ENCODE results near the gene SHOC2. TPM values are rescaled to one million over a fixed set of nuclear protein-coding genes. Genes with fewer than 3 reads are reported as not detected.

Gene SHOC2
- 17.5 to 26.3 TPM (median 22.0 TPM) in 5 replicates for total RNA-seq (2022; extraction: Qiagen RNA extraction)

DNA sequence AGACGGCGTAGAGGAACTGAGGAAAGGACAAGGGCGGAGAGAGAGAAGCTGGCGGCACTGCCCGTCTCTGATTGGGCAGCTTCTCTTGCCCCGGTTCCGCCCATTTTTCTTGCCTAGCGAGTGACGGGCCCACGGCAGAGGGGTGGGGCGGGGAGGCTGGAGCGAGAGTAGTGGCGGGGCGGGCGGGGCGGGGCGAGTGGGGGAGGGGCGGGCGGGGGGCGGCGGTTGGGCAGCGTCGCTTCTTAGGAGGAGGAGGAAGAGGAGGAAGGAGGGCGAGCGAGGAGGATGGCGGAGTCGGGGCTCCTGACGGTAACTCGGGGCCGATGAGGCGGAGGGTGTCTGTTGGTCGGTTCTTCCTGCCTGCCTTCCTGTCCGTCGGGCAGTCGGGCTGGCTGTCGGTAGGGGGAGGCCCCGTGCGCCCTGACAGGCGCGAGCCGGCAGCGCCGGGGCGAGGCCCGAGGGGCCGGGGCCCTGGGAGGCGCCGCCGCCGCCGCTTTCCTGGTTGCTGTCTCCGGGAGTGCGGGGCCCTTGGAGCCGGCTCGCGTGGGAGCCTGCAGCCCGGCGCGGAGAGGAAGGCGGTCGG lies at the start of gene SHOC2:
SHOC2 (plus strand) TSS at position 256 of the 583 bp plus-strand sequence. CDS start 44,755 bp downstream, outside the sequence.

DNA sequence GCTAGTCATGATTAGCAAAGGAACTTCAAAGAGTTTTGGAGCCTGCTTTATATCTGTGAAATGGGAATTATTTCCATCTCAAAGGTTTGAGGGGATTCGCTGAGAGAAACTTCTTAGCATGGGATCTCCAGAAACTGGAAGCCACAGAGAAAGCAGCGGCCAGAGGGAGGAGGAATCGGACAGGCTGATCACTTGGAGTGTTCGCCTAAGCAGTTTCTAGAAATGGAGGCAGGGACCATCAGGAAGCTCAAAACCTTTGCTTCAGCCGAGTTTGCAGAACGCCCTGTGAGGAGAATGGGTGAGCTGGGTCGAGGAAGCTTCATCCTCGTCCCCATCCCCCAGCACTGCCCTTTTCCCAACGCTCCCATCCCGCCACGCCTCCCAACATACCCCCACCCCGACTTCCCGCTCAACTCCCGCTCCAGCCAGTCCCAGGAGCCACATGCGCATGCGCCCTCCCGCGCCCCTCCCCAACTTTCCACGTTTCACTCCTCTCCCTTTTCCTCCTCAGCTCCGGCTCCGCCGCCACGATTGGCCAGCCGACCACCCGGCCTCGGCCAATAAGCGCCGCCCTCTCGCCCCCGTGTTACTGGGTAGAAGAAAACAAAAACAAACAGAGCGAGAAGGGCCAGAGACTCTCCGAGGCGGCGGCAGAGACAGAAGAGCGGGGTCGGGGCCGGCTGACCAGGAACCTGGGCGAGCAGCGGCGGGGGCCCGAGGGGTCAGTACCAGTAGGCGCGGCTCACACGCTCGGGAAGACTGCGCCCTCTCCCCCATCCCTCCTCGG lies 47.9 kb upstream of the SHOC2 start, which contains the start of gene PDCD4:
PDCD4 (plus strand) TSS at position 631 of the 787 bp plus-strand sequence. CDS start 4,100 bp downstream, outside the sequence.

DNA sequence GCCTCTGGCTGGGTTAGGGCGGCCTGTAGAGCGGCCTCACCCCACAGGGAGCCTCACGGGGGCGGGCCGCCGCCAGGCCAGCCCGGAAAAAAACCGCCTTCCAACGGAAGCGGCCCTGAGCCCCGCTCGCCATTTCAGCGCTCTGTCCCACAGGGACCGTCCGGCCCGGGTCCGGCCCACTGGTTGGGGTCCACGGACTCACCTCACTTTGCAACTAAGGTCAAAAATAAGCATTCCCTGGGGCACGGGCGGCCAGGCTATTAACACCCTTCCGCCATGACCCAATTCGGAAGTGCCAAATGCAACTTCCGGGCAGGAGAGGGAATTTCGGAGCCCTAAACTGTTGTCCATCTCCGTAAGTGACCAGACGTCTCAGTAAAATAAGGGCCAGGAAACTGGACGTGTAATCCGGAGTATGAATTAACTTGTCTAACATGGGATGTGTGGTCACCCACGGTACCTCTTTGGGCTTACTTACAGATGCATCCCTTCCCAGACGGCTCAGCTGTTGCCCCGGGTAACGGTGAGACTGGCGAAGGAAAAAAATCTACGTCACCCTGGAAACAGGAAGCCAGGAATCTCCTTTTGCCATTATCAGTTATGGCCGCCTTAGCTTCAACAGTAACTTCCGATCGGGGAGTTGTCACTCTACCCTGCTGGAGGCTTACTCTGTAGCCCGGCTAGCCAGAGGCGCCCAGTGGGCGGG lies 608 bp upstream of the SHOC2 start, which contains the start of gene BBIP1:
BBIP1 (minus strand) TSS at position 538 of the 706 bp plus-strand sequence. CDS start 1,023 bp downstream, outside the sequence.

Other genes with a start within 250 kb of the SHOC2 start
- 31.3 to 41.5 TPM (median 34.2 TPM) in 5 replicates for gene PDCD4, start 47.7 kb upstream of the SHOC2 start, total RNA-seq (2022; extraction: Qiagen RNA extraction)
- gene BBIP1, start 424 bp upstream of the SHOC2 start, total RNA-seq (2022; extraction: Qiagen RNA extraction), result 32.3 to 51.7 TPM (median 35.3 TPM) in 5 replicates
- gene ADRA2A, start 157.4 kb downstream of the SHOC2 start, total RNA-seq (2022; extraction: Qiagen RNA extraction), result 0.10 to 0.27 TPM (median 0.18 TPM) in 5 replicates

Data from A549 treated with dexamethasone at 1 μM for 4 hours (cell line).